Measurements from ENCODE around the gene GNAQ.

DNA sequence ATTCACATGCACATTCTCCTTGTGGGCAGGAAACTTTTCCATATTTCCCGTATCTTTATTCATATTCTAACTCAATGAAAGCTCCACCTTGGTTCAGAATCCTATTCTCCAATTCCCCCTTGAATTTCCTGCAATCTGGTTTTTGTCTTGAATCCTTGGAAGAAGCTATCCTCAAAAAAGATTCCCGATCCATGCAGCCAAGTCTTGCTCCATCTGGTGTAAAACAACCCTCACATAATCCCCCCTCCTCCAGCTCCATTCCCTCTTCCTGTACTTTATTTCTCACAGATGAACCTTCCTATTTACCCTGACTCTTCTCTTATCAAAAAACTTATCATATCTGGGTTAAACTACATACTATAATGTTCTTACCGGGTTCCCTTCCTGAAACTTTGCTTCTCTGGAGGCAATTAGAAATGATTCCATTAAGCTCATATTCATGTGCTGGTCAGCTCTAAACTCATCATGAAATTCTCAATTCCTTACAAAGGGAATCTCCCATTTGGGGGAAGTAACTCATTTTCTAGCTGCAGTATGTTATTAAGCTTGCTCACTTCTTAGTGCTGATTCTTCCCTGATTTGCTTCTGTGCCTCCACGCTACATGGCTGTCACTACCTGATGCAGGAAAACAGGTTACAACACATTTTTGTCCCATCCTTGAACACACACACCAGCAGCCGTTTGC is 81.7 kb downstream of the GNAQ start:
- TF ChIP-seq, protein P1, sequence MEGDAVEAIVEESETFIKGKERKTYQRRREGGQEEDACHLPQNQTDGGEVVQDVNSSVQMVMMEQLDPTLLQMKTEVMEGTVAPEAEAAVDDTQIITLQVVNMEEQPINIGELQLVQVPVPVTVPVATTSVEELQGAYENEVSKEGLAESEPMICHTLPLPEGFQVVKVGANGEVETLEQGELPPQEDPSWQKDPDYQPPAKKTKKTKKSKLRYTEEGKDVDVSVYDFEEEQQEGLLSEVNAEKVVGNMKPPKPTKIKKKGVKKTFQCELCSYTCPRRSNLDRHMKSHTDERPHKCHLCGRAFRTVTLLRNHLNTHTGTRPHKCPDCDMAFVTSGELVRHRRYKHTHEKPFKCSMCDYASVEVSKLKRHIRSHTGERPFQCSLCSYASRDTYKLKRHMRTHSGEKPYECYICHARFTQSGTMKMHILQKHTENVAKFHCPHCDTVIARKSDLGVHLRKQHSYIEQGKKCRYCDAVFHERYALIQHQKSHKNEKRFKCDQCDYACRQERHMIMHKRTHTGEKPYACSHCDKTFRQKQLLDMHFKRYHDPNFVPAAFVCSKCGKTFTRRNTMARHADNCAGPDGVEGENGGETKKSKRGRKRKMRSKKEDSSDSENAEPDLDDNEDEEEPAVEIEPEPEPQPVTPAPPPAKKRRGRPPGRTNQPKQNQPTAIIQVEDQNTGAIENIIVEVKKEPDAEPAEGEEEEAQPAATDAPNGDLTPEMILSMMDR (IDR thresholded peaks at IDR 0.05): no peak
- TF ChIP-seq POLR2A (IDR thresholded peaks at IDR 0.05): no peak
